Germinal center (tissue), 1 donor: Measurements from ENCODE around the gene KCNQ1.

Experiments used
- DNase-seq: peaks from one replicate; pipeline ENCODE4 v3.0.0; 2012; ENCODE audit warnings: mixed read lengths, low spot score

The KCNQ1 gene

GRCh38 chr11:2651054-2651617 is 206.3 kb downstream of the KCNQ1 start:
- DNase-seq: no peak

- no peak for DNase-seq
These were observed 207.0 kb downstream of the KCNQ1 start for GRCh38 chr11:2651826-2652271.

DNA sequence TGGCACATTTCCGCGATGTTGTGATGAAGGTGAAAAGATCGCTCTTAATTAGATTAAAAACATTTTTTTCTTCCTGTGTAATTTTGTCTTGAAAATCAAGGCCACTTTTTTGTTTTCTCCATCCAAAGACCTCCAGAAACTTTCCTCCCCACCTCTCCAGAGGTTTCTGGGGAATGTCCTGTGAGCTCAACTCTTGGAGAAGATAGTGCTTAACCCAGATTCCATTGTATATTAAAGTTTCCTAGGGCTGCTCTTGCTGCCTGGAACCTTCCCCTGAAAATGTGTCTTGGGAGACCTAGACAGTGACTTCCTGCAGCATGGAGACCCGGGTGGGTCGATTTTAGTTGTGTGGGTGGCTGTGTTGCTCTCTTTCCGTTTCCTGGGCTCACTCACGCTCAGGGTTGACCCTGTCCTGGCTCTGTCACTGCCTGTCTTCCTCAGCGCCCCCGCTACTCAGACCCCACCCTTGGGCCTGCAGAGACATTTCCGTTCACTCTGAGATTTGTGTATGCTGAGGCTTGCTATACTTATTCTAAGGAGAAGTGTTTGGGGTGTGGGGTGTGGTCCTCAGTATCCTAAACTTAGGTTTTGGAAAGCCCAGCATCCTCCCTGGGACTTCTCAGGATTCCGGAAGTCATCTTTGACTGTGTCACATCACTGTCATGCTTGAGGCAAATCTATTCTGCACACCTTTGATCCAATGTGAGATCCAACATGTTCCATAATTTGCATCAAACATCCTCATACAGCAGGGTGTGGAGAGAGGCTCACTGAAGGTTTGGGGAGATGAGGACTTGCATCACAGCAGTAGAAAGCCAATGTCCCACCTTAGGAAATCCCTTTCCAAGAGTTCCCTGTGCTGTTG is 207.8 kb downstream of the KCNQ1 start:
- no peak for DNase-seq

- DNase-seq: no peak
These were observed 208.4 kb downstream of the KCNQ1 start for GRCh38 chr11:2653198-2653551.

- no peak for DNase-seq
These were observed 209.3 kb downstream of the KCNQ1 start for GRCh38 chr11:2653930-2654739.

GRCh38 chr11:2655016-2655719 is 210.4 kb downstream of the KCNQ1 start:
- no peak for DNase-seq

- no peak for DNase-seq
These were observed 211.2 kb downstream of the KCNQ1 start for GRCh38 chr11:2655834-2656622.

GRCh38 chr11:2656859-2657258 is 212.1 kb downstream of the KCNQ1 start:
- DNase-seq: no peak

- DNase-seq: no peak
These were observed 213.0 kb downstream of the KCNQ1 start for GRCh38 chr11:2657697-2658284.

DNA sequence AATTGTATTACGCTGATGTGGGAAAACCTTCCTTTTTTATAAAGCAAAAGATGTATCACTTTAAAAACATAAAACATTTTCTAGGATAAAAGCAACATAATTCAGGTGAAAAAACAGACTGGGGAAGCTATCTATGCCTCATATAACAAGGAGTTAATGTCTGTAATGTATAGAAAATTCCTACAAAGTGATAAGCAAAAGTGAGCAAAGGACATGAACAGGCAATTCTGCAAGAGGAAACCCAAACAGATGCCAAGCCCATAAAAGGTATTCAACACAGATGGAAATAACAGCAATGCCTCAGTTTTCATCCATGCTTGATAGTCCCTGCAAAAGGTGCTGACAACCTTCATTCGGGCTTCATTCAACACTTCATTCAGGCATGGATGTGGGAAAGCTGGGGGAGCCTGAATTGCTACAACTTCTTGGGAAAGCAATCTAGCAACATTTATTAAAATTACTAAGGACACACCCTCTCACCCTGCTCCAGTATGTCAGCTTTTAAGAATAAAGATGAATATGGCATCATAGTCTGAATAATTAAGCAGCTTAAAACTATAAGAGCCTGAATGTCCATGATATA is 215.6 kb downstream of the KCNQ1 start:
- DNase-seq: no peak

GRCh38 chr11:2661173-2662023 is 216.6 kb downstream of the KCNQ1 start:
- DNase-seq: no peak

- no peak for DNase-seq
These were observed 217.2 kb downstream of the KCNQ1 start for GRCh38 chr11:2662024-2662312.

- no peak for DNase-seq
These were observed 217.9 kb downstream of the KCNQ1 start for GRCh38 chr11:2662430-2663299.

- no peak for DNase-seq
These were observed 218.7 kb downstream of the KCNQ1 start for GRCh38 chr11:2663506-2663905.

- DNase-seq: no peak
These were observed 219.1 kb downstream of the KCNQ1 start for GRCh38 chr11:2663915-2664314.

- no peak for DNase-seq
These were observed 219.6 kb downstream of the KCNQ1 start for GRCh38 chr11:2664376-2664775.

- DNase-seq: no peak
These were observed 220.2 kb downstream of the KCNQ1 start for GRCh38 chr11:2664791-2665525.
